H9 (cell line): ENCODE data around the gene TP53BP1. TPM values are rescaled to one million over a fixed set of nuclear protein-coding genes. Genes with fewer than 3 reads are reported as not detected.

ENCODE experiments used
- DNase-seq: peaks from one replicate; pipeline ENCODE4 v3.0.0-alpha.2; 2017
- H2AFZ ChIP-seq: one replicate; pipeline ENCODE4 v1.6.1; 2013; ENCODE audit warnings: mild to moderate bottlenecking, low read length, control low read depth, moderate library complexity
- H2AK5ac ChIP-seq: 2 replicates; pipeline ENCODE4 v1.6.1; 2013; ENCODE audit warnings: low read length, control low read depth, mixed read lengths; ENCODE audit not compliant: insufficient read length
- H2BK120ac ChIP-seq: one replicate; pipeline ENCODE4 v1.6.1; 2013; ENCODE audit warnings: low read depth, mild to moderate bottlenecking, low read length, control low read depth, inconsistent platforms; ENCODE audit not compliant: poor library complexity, severe bottlenecking
- H2BK12ac ChIP-seq: 2 replicates; pipeline ENCODE4 v1.6.1; 2013; ENCODE audit warnings: low read length, control low read depth, mixed read lengths, low read depth; ENCODE audit not compliant: insufficient read length
- H2BK15ac ChIP-seq: 2 replicates; pipeline ENCODE4 v1.6.1; 2013; ENCODE audit warnings: low read depth, low read length, control low read depth
- H2BK20ac ChIP-seq: one replicate; pipeline ENCODE4 v1.6.1; 2013; ENCODE audit warnings: low read depth, mild to moderate bottlenecking, low read length, control low read depth, inconsistent platforms; ENCODE audit not compliant: poor library complexity, severe bottlenecking
- H2BK5ac ChIP-seq: 2 replicates; pipeline ENCODE4 v1.6.1; 2013; ENCODE audit warnings: low read length, control low read depth, mixed read lengths; ENCODE audit not compliant: insufficient read length
- H3K14ac ChIP-seq: 2 replicates; pipeline ENCODE4 v1.6.1; 2013; ENCODE audit warnings: low read length, control low read depth; ENCODE audit not compliant: insufficient read depth
- H3K18ac ChIP-seq: 2 replicates; pipeline ENCODE4 v1.6.1; 2013; ENCODE audit warnings: low read depth, mild to moderate bottlenecking, mixed read lengths, low read length, control low read depth; ENCODE audit not compliant: insufficient read length
- H3K23ac ChIP-seq: 2 replicates; pipeline ENCODE4 v1.6.1; 2013; ENCODE audit warnings: low read length, control low read depth, mixed read lengths, low read depth; ENCODE audit not compliant: insufficient read length
- H3K23me2 ChIP-seq: 2 replicates; pipeline ENCODE4 v1.6.1; 2013; ENCODE audit warnings: low read depth, mild to moderate bottlenecking, mixed read lengths, low read length, control low read depth; ENCODE audit not compliant: insufficient read length, poor library complexity, severe bottlenecking
- H3K27ac ChIP-seq: 2 replicates; pipeline ENCODE4 v1.5.1; 2013; ENCODE audit warnings: low read length, control low read depth, mixed read lengths, low read depth; ENCODE audit not compliant: insufficient read length
- H3K27me3 ChIP-seq: 2 replicates; pipeline ENCODE4 v1.6.1; 2013; ENCODE audit warnings: low read length, control low read depth, inconsistent platforms; ENCODE audit not compliant: insufficient read depth
- H3K4ac ChIP-seq: 2 replicates; pipeline ENCODE4 v1.6.1; 2013; ENCODE audit warnings: low read depth, mild to moderate bottlenecking, control low read depth, inconsistent platforms, low read length, moderate library complexity
- H3K4me1 ChIP-seq: 2 replicates; pipeline ENCODE4 v1.6.1; 2013; ENCODE audit warnings: low read length, control low read depth, inconsistent platforms; ENCODE audit not compliant: insufficient read depth
- H3K4me2 ChIP-seq: 2 replicates; pipeline ENCODE4 v1.6.1; 2013; ENCODE audit warnings: low read length, control low read depth, mixed read lengths; ENCODE audit not compliant: insufficient read length, insufficient read depth
- H3K56ac ChIP-seq: 2 replicates; pipeline ENCODE4 v1.6.1; 2013; ENCODE audit warnings: low read depth, mild to moderate bottlenecking, mixed read lengths, low read length, control low read depth; ENCODE audit not compliant: insufficient read length
- H3K79me1 ChIP-seq: 2 replicates; pipeline ENCODE4 v1.6.1; 2013; ENCODE audit warnings: low read depth, mild to moderate bottlenecking, moderate library complexity, low read length, control low read depth, inconsistent platforms; ENCODE audit not compliant: insufficient read depth, poor library complexity, severe bottlenecking
- H3K79me2 ChIP-seq: 2 replicates; pipeline ENCODE4 v1.6.1; 2013; ENCODE audit warnings: low read length, control low read depth, inconsistent platforms; ENCODE audit not compliant: insufficient read depth
- H3K9ac ChIP-seq: 2 replicates; pipeline ENCODE4 v1.6.1; 2013; ENCODE audit warnings: low read length, control low read depth, mixed read lengths; ENCODE audit not compliant: insufficient read length; ENCODE audit errors: extremely low read depth
- H3K9me3 ChIP-seq: one replicate; pipeline ENCODE4 v1.6.1; 2013; ENCODE audit warnings: low read depth, low read length, inconsistent platforms; ENCODE audit not compliant: control insufficient read depth
- H3T11ph ChIP-seq: one replicate; pipeline ENCODE4 v1.6.1; 2013; ENCODE audit warnings: mild to moderate bottlenecking, low read length, control low read depth, inconsistent platforms
- H4K20me1 ChIP-seq: one replicate; pipeline ENCODE4 v1.6.1; 2013; ENCODE audit not compliant: control insufficient read depth, insufficient read length, insufficient read depth
- H4K5ac ChIP-seq: 2 replicates; pipeline ENCODE4 v1.6.1; 2013; ENCODE audit warnings: low read depth, mild to moderate bottlenecking, mixed read lengths, low read length, control low read depth; ENCODE audit not compliant: insufficient read length
- H4K8ac ChIP-seq: replicated peaks from 2 replicates; pipeline ENCODE4 v1.6.1; 2013; ENCODE audit warnings: low read length, control low read depth, mixed read lengths, low read depth; ENCODE audit not compliant: insufficient read length
- H4K91ac ChIP-seq: 2 replicates; pipeline ENCODE4 v1.6.1; 2013; ENCODE audit warnings: low read depth, mild to moderate bottlenecking, moderate library complexity, mixed read lengths, low read length, control low read depth; ENCODE audit not compliant: insufficient read length
- H3K27ac Mint-ChIP-seq, 3 experiments: 2 replicates in 2 of 3; 3 replicates in 1 of 3; pipeline ENCODE4 v1.8.0; 2020 to 2021; ENCODE audit warnings: mixed read lengths in 3 of 3, mild to moderate bottlenecking in 1 of 3, moderate library complexity in 1 of 3
- H3K27me3 Mint-ChIP-seq: 2 replicates; pipeline ENCODE4 v1.8.0; 2021; ENCODE audit warnings: low read depth, mild to moderate bottlenecking, moderate library complexity, mixed read lengths
- H3K36me3 Mint-ChIP-seq, 3 experiments: 2 replicates in 2 of 3; 3 replicates in 1 of 3; pipeline ENCODE4 v1.8.0; 2020 to 2021; ENCODE audit warnings: low read depth in 3 of 3, mixed read lengths in 3 of 3; ENCODE audit not compliant: insufficient read depth in 1 of 3
- H3K4me1 Mint-ChIP-seq, 2 experiments: 2 replicates each; pipeline ENCODE4 v1.8.0; 2020; ENCODE audit warnings: mixed read lengths in 2 of 2
- H3K4me3 Mint-ChIP-seq, 2 experiments: 2 replicates in 1 of 2; 3 replicates in 1 of 2; pipeline ENCODE4 v1.8.0; 2020 to 2021; ENCODE audit warnings: mild to moderate bottlenecking in 2 of 2, mixed read lengths in 2 of 2, moderate library complexity in 1 of 2
- H3K9me3 Mint-ChIP-seq, 2 experiments: 2 replicates in 1 of 2; 3 replicates in 1 of 2; pipeline ENCODE4 v1.8.0; 2020; ENCODE audit warnings: mild to moderate bottlenecking in 2 of 2, mixed read lengths in 2 of 2, moderate library complexity in 1 of 2
- CTCF ChIP-seq: fragments of 200-600 bp; sonication (generic); conservative IDR thresholded peaks from 3 replicates; pipeline ENCODE4 v1.8.0; 2021; ENCODE audit warnings: antibody characterized with exemption, mild to moderate bottlenecking
- WGBS: extraction: QIAGEN DNeasy Blood & Tissue Kit; methylation state at CpG from one replicate; pipeline ENCODE4 v1.1.7; 2013; ENCODE audit warnings: missing lambda C conversion rate, low lambda C conversion rate, mixed read lengths; ENCODE audit not compliant: insufficient read length; ENCODE audit errors: extremely low coverage; 5-methylcytosine and 5-hydroxymethylcytosine counted together
- total RNA-seq: library from RNA; stranded (reverse); gene quantifications from 2 replicates; pipeline ENCODE4 v1.2.1, GENCODE V29; 2021

The TP53BP1 gene
- total RNA-seq, 1 experiment from 2014 or later: 81.5 TPM

- Histone ChIP-seq H3K79me2 (no peaks in the 10 kb centered on the region), H2BK12ac (no peak overlapping the region), H2BK15ac (no peak overlapping the region), H4K5ac (no peak overlapping the region), H3K27me3 (peaks cover 11% of the 10 kb centered on the region; the same call in 1 of the 2 replicates), H4K20me1 (no peaks in the 10 kb centered on the region), H3K4me1 (peaks cover 3% of the 10 kb centered on the region; the same call in 1 of the 2 replicates), H2AFZ (no peak overlapping the region), H2BK5ac (no peak overlapping the region), H3K79me1 (no peaks in the 10 kb centered on the region), H2AK5ac (no peak overlapping the region), H3K4me2 (no peak overlapping the region), H3K56ac (no peak overlapping the region), H4K91ac (no peak overlapping the region), H2BK20ac (no peak overlapping the region), H3K9ac (no peak overlapping the region), H4K8ac (no peak overlapping the region), H3K18ac (no peak overlapping the region), H2BK120ac (no peak overlapping the region), H3K27ac (no peak overlapping the region), H3K23ac (no peak overlapping the region), H3K14ac (no peak overlapping the region), H3K4ac (no peak overlapping the region), H3T11ph (no peak overlapping the region), H3K23me2 (peaks cover 17% of the 10 kb centered on the region), H3K9me3 (no peaks in the 10 kb centered on the region)
- H3K27me3 Mint-ChIP-seq: peaks cover 93% of the 10 kb centered on the region
- H3K9me3 Mint-ChIP-seq: no peaks in the 10 kb centered on the region; a peak in 1 of 5 replicates
- peaks cover 26 to 33% of the 10 kb centered on the region in 2 experiments for H3K4me1 Mint-ChIP-seq
- H3K4me3 Mint-ChIP-seq: no peak overlapping the region
- no CpG with 5 or more reads among the region's 11 CpGs for WGBS
- peaks cover 0 to 7% (median 2%) of the 10 kb centered on the region in 3 experiments; a peak in 3 of 7 replicates for H3K36me3 Mint-ChIP-seq
- H3K27ac Mint-ChIP-seq: no peak overlapping the region
- TF ChIP-seq CTCF: no peak
- DNase-seq: no peak
These were observed 28.5 kb upstream of the TP53BP1 start for GRCh38 chr15:43521419-43521818.
